CD4-positive, alpha-beta T cell treated with Interleukin-21 for 1 hour (primary cell): Measurements from ENCODE around the gene COX10.
"Not testable (repeated sequence)": the region's sequence is repeated elsewhere in the genome, so short reads cannot be mapped to it uniquely, and the experiment has no call there.

Source experiments
- DNase-seq: peaks from one replicate; pipeline ENCODE4 v3.0.0-alpha.2; 2020

The COX10 gene

DNA sequence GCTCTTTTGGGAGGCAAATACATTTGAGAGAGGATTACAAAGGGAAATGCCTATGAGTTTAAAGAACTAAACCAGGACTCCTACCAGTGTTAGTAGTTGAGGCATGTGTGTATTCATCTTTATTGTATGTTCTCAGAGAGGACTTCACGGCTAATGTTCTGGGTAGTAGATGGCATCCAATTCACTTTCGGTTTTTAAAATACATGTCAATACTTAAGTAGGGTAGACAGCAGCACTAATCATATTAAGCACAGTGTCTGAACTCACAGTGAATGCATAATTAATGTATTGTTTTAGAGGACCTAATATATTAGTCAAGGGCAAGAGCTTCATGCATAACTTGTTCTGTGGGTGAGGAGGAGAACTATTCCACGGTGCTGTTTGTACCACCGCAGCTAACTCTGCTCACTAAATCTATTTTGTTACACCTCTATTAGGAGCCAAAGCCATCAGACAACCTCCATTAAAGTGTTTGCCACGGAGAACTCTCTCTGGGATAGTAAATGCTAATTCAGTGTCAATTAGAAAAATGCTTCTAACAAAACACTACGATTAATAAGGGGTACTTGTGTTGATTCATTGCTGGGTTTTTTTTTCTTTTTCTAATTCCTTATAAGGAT lies 56.3 kb downstream of the COX10 start:
- no peak for DNase-seq

DNA sequence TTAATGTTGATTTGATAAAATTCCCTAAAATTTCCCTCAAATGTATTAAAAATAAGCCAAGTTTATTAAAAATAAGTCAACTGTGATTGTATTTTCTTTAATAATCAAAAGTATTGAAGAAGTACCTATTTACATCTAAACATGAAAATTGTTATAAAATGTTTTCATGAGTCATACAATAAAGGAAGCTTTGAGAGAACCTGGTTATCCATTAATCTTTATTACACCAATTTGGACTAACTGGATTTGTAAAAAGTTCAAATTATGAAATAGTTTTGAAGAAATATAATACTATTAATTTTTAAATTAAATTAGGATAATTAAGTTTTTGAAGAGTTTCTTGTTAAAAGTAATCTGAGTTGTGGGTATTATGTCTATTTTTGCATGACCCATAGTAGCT lies 63.8 kb downstream of the COX10 start:
- DNase-seq, result no peak

DNA sequence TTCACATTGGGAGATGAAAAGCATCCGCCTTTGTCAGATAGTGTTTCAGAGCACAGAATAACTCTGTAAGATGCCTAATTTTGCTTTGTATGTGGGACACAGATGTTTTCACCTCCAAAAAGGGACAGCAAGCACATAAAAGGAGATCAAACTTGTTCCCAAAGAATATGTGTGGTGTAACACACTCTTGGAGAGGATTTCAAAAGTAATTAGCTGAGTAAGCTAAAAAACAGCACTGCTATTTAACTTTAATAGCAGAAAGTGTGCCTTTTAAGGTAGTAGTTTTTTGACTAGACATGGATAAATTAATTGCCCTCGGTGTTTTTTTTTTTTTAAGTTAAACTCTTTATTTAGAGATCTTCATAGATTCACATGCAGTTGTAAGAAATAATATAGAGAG lies 65.2 kb downstream of the COX10 start:
- no peak for DNase-seq

DNA sequence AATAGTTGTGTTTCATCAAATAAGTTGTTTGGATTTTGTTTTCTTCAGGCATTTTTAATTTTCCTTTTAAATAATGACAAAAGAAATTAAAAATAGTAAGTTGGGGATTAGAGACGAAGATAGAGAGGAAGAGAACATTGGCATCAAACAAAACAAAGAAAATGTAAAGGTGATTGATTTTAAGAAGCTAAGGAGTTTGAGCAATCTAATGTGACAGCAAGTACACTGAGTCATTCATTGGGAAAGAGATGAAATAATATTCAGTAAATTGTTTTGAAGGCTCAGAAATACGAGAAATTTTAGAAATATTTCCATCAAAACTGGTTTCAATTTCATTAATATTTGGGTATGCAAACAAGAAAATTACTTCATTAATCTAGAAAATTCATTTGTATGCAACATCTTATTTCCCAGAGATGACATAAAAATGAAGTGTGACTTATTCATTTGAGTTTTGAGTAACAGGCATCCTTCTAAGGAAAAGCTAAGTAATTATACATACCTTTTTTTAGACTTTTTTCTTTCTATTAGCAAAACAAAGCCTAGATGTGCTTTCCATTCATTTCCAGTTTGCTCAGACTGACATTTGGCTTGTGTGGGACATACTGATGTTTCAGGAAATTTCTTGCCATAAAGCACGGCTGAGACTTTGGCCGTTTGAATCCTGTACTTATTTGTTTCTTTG lies 66.7 kb downstream of the COX10 start:
- DNase-seq, result no peak

DNA sequence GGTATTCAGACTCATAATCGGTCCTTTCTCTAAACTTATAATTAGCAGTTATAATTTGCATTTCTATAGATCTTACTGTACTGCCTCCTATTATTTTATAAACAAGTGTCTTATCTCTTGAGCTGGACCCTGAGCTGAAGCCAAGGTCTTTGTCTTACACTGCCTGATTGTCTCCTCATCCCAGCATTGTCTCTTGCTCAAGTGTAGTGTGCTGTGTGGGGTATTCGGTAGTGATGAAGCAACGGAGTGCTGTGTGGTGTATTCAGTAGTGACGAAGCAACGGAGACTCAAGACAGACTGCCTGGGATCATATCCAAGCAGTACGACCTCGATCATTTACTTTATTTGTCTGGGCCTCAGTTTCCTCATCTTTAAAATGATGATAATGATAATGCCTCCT lies 69.3 kb downstream of the COX10 start:
- DNase-seq, result no peak

DNA sequence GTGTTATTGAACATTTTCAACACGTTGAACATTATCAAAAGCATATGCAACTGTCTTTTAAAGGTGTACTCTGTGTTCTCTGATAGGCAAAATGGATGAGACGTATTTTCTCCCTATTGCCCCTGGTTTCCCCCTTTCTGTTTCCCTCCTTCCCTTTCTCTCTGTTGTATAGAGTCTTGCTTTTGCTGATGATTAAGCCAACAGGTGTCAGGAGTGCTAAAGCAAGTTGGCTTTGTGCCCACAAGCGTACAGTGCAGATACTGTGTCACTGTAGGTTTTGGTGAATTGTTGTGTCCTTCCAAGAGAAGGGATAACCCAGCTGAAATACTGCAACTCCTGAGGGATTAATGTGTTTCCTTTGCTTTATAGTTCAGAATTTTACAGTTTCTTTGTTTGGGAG lies 74.4 kb downstream of the COX10 start:
- no peak for DNase-seq

DNA sequence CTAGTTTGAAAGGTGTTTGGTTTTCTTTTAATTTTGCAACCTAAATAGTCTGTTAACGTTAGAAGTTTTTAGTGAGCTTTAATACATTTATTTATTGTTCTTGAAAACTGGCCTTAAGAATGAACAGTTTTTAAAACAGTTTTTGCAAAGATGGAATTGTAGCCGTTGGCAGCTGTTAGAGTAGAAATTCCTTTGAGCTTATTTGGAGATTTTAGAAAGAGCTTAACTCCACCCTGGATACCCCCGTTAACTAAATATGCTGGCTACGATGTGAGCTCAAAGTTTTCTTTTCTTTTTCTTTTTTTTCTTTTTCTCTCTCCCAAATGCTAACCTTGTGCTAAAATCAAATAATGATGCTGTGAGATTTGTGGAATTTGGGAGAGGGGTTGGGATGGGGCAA lies 75.2 kb downstream of the COX10 start:
- DNase-seq, result no peak

DNA sequence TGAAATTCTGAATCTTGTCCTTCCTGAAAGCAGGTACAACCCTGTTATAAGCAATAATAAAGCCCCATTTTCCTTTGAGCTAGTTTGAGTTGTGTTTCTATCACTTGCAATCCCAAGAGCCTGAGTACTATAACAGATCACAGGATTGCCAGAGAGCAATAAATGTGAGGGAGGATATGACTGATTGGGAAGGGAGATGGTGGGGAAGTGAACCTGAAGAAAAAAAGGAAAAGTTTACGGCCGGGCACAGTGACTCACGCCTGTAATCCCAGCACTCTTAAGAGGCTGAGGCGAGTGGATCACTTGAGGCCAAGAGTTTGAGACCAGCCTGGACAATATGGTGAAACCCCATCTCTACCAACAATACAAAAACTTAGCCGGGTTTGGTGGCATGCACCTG lies 80.4 kb downstream of the COX10 start:
- DNase-seq, result no peak

DNA sequence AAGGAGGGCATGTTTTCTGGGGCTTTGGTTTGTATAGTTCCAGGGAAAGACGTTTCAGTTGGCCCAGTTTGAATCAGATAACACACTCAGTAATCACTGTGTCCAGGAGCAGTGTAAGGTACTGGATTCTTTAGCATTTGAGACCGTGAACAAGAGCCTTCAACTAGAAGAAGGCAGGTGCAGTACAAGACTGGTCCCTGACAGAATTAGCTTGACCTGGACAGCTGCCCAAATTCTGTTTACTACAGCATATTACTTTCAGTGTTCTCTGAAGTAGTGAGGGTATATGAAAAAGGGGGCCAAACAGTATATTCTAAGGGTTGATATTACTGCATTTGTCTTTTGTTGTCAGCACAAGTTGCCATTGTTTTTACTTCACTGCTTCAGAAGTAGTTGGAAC lies 81.3 kb downstream of the COX10 start:
- no peak for DNase-seq

DNA sequence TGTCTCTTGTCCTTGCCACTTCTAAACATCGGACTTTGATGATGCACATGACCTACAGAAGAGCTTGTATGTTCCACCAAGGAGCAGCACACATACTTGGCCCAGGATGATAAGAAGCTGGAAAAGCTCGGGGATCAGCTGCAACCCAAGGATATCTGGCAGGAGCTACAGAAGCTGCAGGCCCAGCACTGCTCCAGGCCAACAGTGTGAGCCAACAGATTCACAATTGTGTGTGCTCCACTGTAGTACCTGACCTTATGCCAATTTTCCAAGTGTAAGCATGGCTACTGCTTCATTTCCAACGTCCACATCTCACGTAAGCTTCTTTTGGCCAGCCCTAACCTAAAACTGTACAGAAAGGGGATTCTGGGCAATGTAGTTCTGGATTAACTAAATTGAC lies 83.4 kb downstream of the COX10 start:
- no peak for DNase-seq

DNA sequence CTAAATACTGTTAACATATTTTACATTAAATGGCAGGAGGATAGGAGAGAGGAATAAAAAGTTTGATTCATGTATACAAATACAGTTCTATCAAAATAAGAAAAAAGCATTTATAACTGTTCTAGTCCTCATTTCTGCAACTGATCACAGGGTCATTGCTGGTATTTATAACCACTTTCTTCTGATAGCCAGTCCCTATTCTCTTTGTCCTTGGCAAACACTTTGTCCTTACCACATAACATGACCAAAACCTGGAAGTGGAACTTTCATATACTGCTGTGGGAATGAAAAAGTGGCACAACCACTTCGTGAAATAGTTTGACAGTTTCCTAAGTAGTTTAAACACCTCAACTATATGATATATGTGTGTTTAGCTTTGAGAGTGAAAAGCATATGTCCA lies 84.1 kb downstream of the COX10 start:
- no peak for DNase-seq

DNA sequence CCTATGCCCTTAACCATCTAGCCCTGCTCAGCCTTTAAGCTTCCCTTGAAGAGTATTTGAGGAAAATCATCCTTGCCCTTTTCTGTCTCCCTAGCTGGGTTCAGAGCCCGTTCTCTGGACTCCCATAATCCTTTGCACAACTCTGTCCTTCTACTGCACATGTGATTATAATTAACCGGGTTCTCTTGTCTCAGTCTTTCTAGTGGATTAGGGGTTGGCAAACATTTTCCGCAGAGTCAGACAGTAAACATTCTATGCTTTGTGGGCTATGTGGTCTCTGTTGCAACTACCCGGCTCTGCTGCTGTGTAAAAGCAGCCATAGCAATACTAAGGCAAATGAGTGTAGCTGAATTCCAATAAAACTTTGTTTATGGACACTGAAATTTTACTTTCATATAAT lies 87.4 kb downstream of the COX10 start:
- DNase-seq, result no peak

DNA sequence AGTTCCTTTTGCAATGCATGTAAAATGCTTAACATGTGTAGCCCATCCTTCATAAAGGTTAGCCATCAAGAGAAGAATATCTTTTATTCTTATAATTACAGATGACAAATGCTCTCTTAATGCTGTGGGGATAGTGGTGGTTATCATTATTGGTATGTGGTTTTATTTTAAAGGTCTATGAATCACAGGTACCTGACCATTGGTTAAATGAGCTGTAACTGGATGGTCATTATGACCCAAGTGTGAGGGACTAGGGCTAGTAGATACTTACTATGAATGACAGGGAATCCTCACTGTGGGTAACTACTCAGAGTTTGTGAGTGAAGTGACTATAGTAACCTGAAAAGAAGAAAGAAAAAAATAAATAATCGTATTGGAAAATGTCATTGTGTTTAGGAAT lies 88.5 kb downstream of the COX10 start:
- DNase-seq, result no peak

DNA sequence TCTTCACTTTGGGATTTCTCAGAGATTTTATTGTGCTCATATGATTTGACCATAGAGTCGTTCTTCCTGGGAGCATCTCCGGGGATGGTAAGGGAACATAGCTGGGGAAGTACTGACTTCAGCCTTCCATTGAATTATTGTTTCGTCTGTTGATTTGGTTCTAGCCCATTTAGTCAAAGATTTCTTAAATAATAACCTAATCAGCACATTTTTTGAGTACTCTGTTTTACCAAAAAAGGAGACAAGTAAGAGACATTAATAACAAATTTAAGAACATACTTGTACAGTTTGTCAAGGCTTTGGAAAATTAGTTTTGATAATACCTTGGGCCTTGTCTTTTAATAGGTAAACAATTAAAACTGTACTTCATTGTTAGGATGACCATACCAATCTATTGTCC lies 89.4 kb downstream of the COX10 start:
- DNase-seq, result no peak

DNA sequence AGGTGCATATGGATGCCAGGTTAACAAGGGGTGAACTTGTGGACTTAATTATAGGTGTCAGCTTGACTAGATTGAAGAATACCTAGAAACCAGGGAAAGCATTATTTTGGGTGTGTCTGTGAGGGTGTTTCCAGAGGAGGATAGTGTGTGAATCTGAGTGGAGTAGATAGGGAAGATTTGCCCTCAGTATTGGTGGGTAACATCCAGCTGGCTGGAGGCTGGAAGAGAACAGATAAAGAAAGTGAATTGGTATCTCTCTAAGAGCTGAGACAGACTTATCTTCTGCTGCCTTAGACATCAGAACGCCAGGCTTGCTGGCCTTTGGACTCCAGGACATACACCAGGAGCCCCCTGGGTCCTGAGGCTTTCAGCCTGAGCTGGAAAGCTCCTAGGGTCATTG lies 92.1 kb downstream of the COX10 start:
- DNase-seq, result no peak

DNA sequence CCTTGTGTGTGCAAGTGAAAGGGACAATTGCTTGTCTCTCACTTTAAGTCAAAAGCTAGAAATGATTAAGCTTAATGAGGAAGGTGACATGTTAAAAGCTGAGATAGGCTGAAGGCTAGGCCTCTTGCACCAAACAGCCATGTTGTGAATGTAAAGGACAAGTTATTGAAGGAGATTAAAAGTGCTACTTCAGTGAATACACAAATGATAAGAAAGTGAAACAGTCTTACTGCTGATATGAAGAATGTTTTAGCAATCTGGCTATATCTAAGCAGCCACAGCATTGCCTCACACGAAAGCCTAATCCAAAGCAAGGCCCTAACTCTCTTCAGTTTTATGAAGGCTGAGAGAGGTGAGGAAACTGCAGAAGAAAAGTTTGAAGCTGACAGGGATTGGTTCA lies 96.3 kb downstream of the COX10 start:
- DNase-seq, result no peak

DNA sequence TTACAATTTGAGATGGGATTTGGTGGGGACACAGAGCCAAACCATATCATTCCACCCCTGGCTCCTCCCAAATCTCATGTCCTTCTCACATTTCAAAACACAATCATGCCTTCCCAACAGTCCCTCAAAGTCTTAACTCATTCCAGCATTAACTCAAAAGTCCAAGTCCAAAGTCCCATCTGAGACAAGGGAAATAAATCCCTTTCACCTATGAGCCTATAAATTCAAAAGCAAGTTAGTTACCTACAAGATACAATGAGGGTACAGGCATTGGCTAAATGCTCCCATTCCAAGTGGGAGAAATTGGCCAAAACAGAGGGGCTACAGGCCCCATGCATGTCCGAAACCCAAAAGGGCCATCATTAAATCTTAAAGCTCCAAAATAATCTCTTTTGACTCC lies 98.5 kb downstream of the COX10 start:
- not testable (repeated sequence) for DNase-seq

DNA sequence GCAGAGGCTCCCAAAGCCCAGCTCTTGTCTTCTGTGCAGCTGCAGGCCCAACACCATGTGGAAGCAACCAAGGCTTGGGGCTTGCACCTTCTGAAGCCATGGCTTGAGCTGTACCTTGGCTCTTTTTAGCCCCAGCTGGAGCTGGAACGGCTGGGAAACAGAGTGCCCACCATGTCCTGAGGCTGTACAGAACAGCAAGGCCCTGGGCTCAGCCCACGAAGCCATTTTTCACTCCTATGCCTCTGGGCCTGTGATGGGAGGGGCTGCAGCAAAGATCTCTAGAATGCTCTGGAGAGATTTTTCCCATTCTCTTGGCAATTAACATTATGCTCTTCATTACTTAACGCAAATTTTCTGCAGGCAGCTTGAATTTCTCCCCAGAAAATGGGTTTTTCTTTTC lies 99.3 kb downstream of the COX10 start:
- no peak for DNase-seq

DNA sequence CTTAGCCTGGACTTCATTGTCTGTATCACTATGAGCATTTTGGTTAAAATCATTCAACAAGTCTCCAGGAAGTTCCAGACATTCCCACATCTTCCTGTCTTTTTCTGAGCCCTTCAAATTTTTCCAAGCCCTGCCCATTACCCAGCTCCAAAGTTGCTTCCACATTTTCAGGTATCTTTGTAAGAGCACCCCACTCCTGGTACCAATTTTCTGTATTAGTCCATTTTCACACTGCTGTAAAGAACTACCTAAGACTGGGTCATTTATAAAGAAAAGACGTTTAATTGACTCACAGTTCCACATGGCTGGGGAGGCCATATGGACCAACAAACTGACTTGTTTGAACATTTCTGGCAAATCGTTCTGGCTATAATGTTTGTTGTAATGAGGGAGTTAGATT lies 100.0 kb downstream of the COX10 start:
- no peak for DNase-seq

DNA sequence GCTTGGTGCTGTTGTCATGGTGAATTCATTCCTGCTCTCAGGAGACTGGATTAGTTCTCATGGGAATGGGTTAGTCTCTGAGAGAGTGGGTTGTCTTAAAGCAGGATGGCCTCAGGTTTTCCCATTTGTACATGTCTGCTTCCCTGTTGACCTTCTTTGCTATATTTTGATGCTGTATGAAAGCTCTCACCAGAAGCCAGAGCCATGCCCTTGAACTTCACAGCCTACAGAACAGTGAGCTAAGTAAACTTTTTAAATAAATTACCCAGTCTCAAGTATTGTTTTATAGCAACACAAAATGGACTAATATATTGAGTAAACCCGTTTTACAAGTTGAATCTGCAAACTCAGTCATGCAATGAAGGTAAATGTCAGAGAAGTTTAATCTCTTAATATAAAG lies 100.6 kb downstream of the COX10 start:
- no peak for DNase-seq

DNA sequence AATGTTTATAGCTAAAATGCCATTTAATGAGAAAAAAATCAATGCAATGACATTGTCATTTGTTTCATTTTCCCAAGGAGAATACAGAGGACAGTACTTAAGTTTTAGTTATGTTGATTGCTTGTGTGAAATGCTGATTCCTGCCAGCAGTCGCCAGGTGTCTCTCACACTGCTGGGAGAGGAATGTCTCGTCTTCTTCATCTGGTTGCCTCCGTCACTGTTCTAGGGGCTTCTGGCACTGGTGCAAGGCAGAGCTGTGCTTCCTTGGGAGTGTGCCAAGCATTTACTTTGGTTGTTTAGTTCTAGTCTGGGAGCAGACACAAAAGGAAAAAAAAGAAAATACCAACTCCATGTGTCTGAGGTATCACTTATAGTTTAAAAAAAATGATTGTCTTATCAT lies 107.7 kb downstream of the COX10 start:
- DNase-seq, result not testable (repeated sequence)

DNA sequence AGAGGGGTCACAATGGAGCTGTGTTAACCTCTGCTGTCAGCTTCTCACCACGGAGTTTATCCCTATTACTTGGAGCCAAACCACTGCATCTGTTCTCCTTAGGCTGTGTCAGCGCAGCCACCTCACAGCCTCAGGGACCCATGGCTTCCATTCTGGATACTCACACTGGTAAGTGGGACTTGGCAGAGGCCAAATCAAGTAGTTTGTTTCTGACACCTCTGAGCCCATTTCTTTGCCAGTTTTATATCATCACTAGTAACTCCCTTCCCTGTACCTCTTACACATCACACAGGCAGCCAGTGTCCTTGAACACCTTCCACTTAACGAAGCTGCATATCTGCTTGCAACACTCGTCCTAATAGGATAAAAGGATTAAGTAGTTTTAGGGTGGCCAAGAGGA lies 108.5 kb downstream of the COX10 start:
- DNase-seq, result not testable (repeated sequence)

DNA sequence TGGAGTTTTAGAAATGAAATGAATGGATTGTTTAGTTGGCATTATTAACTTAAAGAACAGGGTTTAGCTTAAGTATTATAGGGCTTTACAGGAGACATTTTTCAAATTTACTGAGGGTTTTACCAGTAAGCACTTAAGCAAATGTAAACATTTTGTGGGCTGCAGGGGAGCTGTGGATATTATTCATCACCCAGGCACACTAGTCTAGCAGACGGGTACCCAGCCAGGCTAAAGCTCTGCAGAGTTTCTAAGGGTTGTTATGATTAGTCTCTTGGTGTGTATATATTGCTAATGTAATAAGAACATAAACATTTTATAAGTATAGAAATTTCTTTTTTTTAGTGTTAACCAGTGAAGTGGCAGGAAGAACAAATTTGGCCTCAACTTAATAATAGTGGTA lies 110.6 kb downstream of the COX10 start:
- not testable (repeated sequence) for DNase-seq

DNA sequence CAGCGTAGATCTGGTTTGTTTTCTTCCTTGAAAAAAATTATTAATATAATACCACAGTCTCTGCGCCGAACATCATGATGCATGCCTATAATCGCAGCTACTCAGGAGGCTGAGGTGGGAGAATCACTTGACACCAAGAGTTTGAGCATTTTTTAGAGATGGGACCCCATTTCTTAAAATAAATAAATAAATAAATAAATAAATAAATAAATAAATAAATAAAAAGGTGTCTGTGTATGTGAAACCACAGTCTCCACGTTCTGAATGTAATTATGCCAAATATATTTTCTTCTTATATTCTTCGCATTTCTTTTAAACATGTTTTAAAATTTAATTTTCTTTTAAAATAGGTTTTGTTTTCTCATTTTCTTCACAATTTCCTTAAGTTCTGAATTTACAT lies 112.8 kb downstream of the COX10 start:
- DNase-seq, result not testable (repeated sequence)

DNA sequence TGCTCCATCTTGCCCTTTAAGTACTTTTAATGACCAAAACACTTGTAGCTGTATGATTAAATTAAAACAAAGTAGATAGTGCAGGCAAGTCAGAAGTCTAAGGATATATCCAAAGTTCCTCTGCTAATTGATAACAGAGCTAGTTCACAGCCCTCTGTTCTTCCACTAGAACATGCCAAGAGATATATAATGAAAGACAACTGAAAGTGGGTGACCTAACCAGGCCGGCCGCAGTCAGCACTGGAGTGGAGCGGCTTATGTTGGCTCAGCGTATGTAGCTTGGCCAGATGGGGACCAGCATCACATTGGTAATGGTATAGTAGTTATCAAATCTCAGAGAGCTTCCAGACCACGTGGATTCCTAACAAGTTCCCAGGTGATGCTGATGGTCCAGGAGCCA lies 115.2 kb downstream of the COX10 start:
- not testable (repeated sequence) for DNase-seq
